HCT116 (cell line): ENCODE data around the gene INPP5D. TPM values are rescaled to one million over a fixed set of nuclear protein-coding genes. Genes with fewer than 3 reads are reported as not detected.

Experiments
- ATAC-seq: fragments of 200-7000 bp; cut with Tn5 transposase; 2 replicates; pipeline ENCODE4 v1.9.1; 2020; ENCODE audit warnings: mild to moderate bottlenecking, moderate library complexity
- BruUV-seq: library from RNA; stranded (reverse); fragments of 400-500 nt; replicated peaks from 2 replicates; lab custom pipeline; 2021; lab: Mats Ljungman, UMichigan
- CTCF ChIA-PET: fragments of 300-600 bp; sonication (Branson Sonifier 250); formaldehyde crosslinking; loops from one replicate; lab custom pipeline; 2021; ENCODE audit warnings: antibody characterized with exemption; lab: Charles Lee
- POLR2A ChIA-PET: fragments of 300-600, 350-600 bp; sonication (Branson Sonifier 250); formaldehyde crosslinking; loops from one replicate; lab custom pipeline; 2021; ENCODE audit warnings: antibody characterized with exemption; lab: Charles Lee
- RAD21 ChIA-PET, 2 experiments: fragments of 300-600 bp; sonication (Branson Sonifier 250); formaldehyde crosslinking; loops; one replicate each; lab custom pipeline; 2023; ENCODE audit warnings: low total read pairs in 2 of 2; ENCODE audit not compliant: uncharacterized antibody in 2 of 2, unreplicated experiment in 2 of 2, low non-redundant PET in 1 of 2; lab: Charles Lee
- DNase-seq: peaks from one replicate; pipeline ENCODE4 v3.0.0-alpha.2; 2010; ENCODE audit warnings: low read depth, low spot score
- H2AFZ ChIP-seq: fragments of 200-600 bp; shearing (Covaris generic), sonication (generic); 2 replicates; pipeline ENCODE4 v1.6.1; 2017; ENCODE audit warnings: low read depth, mixed run types, mixed read lengths, antibody characterized with exemption, low read length; ENCODE audit not compliant: poor library complexity, severe bottlenecking
- H3K27ac ChIP-seq: 2 replicates; pipeline ENCODE4 v1.5.1; 2012; ENCODE audit warnings: low read depth, low read length
- H3K27me3 ChIP-seq: fragments of 200-600 bp; sonication (generic); 2 replicates; pipeline ENCODE4 v1.6.1; 2016; ENCODE audit warnings: mixed run types, low read length, mixed read lengths; ENCODE audit not compliant: insufficient read depth
- H3K36me3 ChIP-seq, 2 experiments: fragments of 200-500 bp in 1 of 2; fragments of 200-600 bp in 1 of 2; sonication (Bioruptor generic) in 1 of 2; sonication (generic) in 1 of 2; 2 replicates each; pipeline versions ENCODE4 v1.5.1 to v1.6.1; 2014 to 2016; ENCODE audit warnings: low read length in 2 of 2, inconsistent platforms in 1 of 2, mixed read lengths in 1 of 2, mixed run types in 1 of 2; ENCODE audit not compliant: insufficient read depth in 2 of 2, control insufficient read depth in 1 of 2
- H3K4me1 ChIP-seq, 2 experiments: fragments of 200-600 bp in 1 of 2; sonication (generic) in 1 of 2; 2 replicates each; pipeline versions ENCODE4 v1.5.1 to v1.6.1; 2012 to 2017; ENCODE audit warnings: low read length in 2 of 2, inconsistent platforms in 1 of 2, mild to moderate bottlenecking in 1 of 2, mixed read lengths in 1 of 2, mixed run types in 1 of 2, moderate library complexity in 1 of 2; ENCODE audit not compliant: insufficient read depth in 2 of 2, control insufficient read depth in 1 of 2
- H3K4me2 ChIP-seq: fragments of 200-600 bp; sonication (generic); 2 replicates; pipeline ENCODE4 v1.6.1; 2017; ENCODE audit warnings: mixed run types, low read length, mixed read lengths
- H3K4me3 ChIP-seq, 2 experiments: fragments of 200-600 bp in 1 of 2; sonication (generic) in 1 of 2; replicated peaks in 1 of 2; 2 replicates each; pipeline ENCODE4 v1.5.1; 2011 to 2016; ENCODE audit warnings: low read length in 2 of 2, control low read depth in 1 of 2, low read depth in 1 of 2, mild to moderate bottlenecking in 1 of 2, mixed read lengths in 1 of 2, mixed run types in 1 of 2
- H3K79me2 ChIP-seq: fragments of 200-600 bp; sonication (generic); 2 replicates; pipeline ENCODE4 v1.6.1; 2017; ENCODE audit warnings: mild to moderate bottlenecking, mixed run types, low read length, moderate library complexity, mixed read lengths; ENCODE audit not compliant: insufficient read depth
- H3K9ac ChIP-seq: fragments of 200-600 bp; sonication (generic); 2 replicates; pipeline ENCODE4 v1.6.1; 2016; ENCODE audit warnings: low read length, mixed read lengths
- H3K9me2 ChIP-seq: fragments of 200-600 bp; sonication (generic), shearing (Covaris generic); 2 replicates; pipeline ENCODE4 v1.6.1; 2017; ENCODE audit warnings: mixed run types, mild to moderate bottlenecking, moderate library complexity; ENCODE audit not compliant: insufficient read depth
- H3K9me3 ChIP-seq, 2 experiments: fragments of 200-500 bp in 1 of 2; fragments of 200-600 bp in 1 of 2; sonication (Bioruptor generic) in 1 of 2; sonication (generic) in 1 of 2; 2 replicates each; pipeline ENCODE4 v1.6.1; 2014 to 2017; ENCODE audit warnings: low read length in 2 of 2, mixed read lengths in 2 of 2, inconsistent platforms in 1 of 2, low read depth in 1 of 2, mild to moderate bottlenecking in 1 of 2, mixed run types in 1 of 2, moderate library complexity in 1 of 2; ENCODE audit not compliant: control insufficient read depth in 1 of 2, insufficient read depth in 1 of 2
- H4K20me1 ChIP-seq: fragments of 200-600 bp; sonication (generic), shearing (Covaris generic); 2 replicates; pipeline ENCODE4 v1.6.1; 2017; ENCODE audit warnings: mixed run types, mild to moderate bottlenecking, moderate library complexity; ENCODE audit not compliant: insufficient read depth
- CBX3 ChIP-seq: IDR thresholded peaks from 2 replicates; pipeline ENCODE4 v1.6.1; 2012; ENCODE audit warnings: low read depth
- CEBPB ChIP-seq: IDR thresholded peaks from 2 replicates; pipeline ENCODE4 v1.6.1; 2012; ENCODE audit warnings: low read depth
- EGR1 ChIP-seq: IDR thresholded peaks from 2 replicates; pipeline ENCODE4 v1.6.1; 2012; ENCODE audit warnings: low read depth
- ELF1 ChIP-seq: IDR thresholded peaks from 2 replicates; pipeline ENCODE4 v1.6.1; 2012; ENCODE audit warnings: low read depth, borderline replicate concordance
- FOSL1 ChIP-seq: IDR thresholded peaks from 2 replicates; pipeline ENCODE4 v1.6.1; 2012; ENCODE audit warnings: low read depth
- JUND ChIP-seq: IDR thresholded peaks from 2 replicates; pipeline ENCODE4 v1.6.1; 2012
- RAD21 ChIP-seq: IDR thresholded peaks from 2 replicates; pipeline ENCODE4 v1.6.1; 2012; ENCODE audit warnings: low read depth, mild to moderate bottlenecking
- SIN3A ChIP-seq: IDR thresholded peaks from 2 replicates; pipeline ENCODE4 v1.6.1; 2012; ENCODE audit warnings: low read depth
- SP1 ChIP-seq: IDR thresholded peaks from 2 replicates; pipeline ENCODE4 v1.6.1; 2012; ENCODE audit warnings: low read depth
- SRF ChIP-seq: IDR thresholded peaks from 2 replicates; pipeline ENCODE4 v1.6.1; 2012; ENCODE audit warnings: low read depth
- TCF7L2 ChIP-seq: IDR thresholded peaks from 2 replicates; pipeline ENCODE4 v1.7.0; 2011; ENCODE audit warnings: borderline replicate concordance, inconsistent platforms; ENCODE audit not compliant: insufficient read depth, insufficient read length; ENCODE audit errors: extremely low read depth
- YY1 ChIP-seq: IDR thresholded peaks from 2 replicates; pipeline ENCODE4 v1.6.1; 2011; ENCODE audit warnings: low read length, low read depth, moderate library complexity, mild to moderate bottlenecking; ENCODE audit not compliant: insufficient replicate concordance; ENCODE audit errors: extremely low read depth
- ZFX ChIP-seq: fragments of 450-650 bp; IDR thresholded peaks from 2 replicates; pipeline ENCODE4 v1.6.1; 2017
- intact Hi-C: fragments of 100-400 bp; cut with micrococcal nuclease; formaldehyde crosslinking; loops from 2 replicates; pipeline ENCODE4 v1.10.0; 2022
- total RNA-seq: library from RNA; stranded (reverse); gene quantifications from one replicate; pipeline ENCODE4 v1.2.1, GENCODE V29; 2021; ENCODE audit not compliant: unreplicated experiment
- TF ChIP-seq, protein P1 (sequence below), 3 experiments: fragments of 200-600 bp in 1 of 3; sonication (generic) in 1 of 3; IDR thresholded peaks in 2 of 3; conservative IDR thresholded peaks in 1 of 3; 2 replicates each; pipeline ENCODE4 v1.5.1; 2012 to 2017; ENCODE audit warnings: low read depth in 2 of 3, low read length in 2 of 3, antibody characterized with exemption in 1 of 3, borderline replicate concordance in 1 of 3, control low read depth in 1 of 3, mild to moderate bottlenecking in 1 of 3, mixed read lengths in 1 of 3, mixed run types in 1 of 3, moderate library complexity in 1 of 3; ENCODE audit not compliant: insufficient read depth in 1 of 3
- TF ChIP-seq, protein P2 (sequence below): IDR thresholded peaks from 2 replicates; pipeline ENCODE4 v1.6.1; 2012
- TF ChIP-seq, protein P3 (sequence below): IDR thresholded peaks from 2 replicates; pipeline ENCODE4 v1.6.1; 2012; ENCODE audit warnings: low read depth
- TF ChIP-seq, protein P4 (sequence below): IDR thresholded peaks from 2 replicates; pipeline ENCODE4 v1.6.1; 2012

INPP5D gene
- total RNA-seq, 1 experiment from 2014 or later, result 1.8 TPM

DNA sequence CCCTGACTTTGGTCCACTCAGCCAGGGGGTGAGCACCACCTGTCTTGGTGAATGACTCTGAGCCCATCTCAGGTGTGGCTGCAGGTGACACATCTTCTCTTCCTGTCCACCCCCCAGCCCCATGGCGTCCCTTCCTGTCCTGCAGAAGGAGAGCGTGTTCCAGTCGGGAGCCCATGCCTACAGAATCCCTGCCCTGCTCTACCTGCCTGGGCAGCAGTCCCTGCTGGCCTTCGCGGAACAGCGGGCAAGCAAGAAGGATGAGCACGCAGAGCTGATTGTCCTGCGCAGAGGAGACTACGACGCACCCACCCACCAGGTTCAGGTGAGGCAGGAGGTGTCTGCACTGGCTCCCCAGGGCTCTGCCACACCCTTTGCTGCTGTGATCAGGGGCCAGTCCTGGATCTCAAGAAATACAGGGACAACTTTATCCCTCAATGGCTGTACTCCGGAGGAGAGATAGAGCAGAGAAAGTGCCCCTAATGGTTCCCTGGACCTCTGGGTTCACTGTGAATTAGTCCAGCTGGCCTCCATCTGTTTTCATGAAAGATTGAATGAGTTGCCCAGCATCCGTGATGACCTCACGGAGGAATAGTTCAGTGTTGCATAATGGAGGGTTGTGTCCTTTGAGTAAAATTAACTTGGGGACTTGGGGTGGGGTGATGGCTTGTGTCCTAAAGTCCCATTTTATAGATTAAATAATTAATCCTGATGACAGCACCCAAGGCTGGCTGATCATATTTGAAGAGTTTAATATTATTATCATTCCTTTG lies 27.4 kb upstream of the INPP5D start, which contains the start of gene NEU2:
Gene NEU2 (plus strand): TSS at position 122 of the 770 bp plus-strand sequence. CDS start 0 bp downstream, at position 122.
- no peak for ATAC-seq
- H3K27ac ChIP-seq, result no peak within 1 kb of the TSS
- peaks cover 3 to 25% of the 10 kb centered on the region in 2 experiments; a peak in 3 of 4 replicates for H3K4me1 ChIP-seq
- BruUV-seq, result no TSS peak
- no peaks in the 10 kb centered on the region for H3K36me3 ChIP-seq
- no peak within 1 kb of the TSS for H2AFZ ChIP-seq
- no peaks in the 10 kb centered on the region for H3K27me3 ChIP-seq
- ChIA-PET CTCF (interaction anchor here (0.7 kb wide), 1 partner anchor 180 kb away, joined by 3 read pairs; no protein-coding TSS in a partner anchor), RAD21 (no interaction called here), POLR2A (no interaction called here)
- intact Hi-C loops, result no loop called here
- H3K4me2 ChIP-seq, result peak within 1 kb of the TSS; percentile 14
- no peak within 1 kb of the TSS for H3K9ac ChIP-seq
- H4K20me1 ChIP-seq, result no peaks in the 10 kb centered on the region
- H3K4me3 ChIP-seq, result no peak within 1 kb of the TSS
- no peaks in the 10 kb centered on the region for H3K79me2 ChIP-seq
- no peaks in the 10 kb centered on the region for H3K9me2 ChIP-seq
- no peak for TF ChIP-seq ELF1
- TF ChIP-seq, protein P1, sequence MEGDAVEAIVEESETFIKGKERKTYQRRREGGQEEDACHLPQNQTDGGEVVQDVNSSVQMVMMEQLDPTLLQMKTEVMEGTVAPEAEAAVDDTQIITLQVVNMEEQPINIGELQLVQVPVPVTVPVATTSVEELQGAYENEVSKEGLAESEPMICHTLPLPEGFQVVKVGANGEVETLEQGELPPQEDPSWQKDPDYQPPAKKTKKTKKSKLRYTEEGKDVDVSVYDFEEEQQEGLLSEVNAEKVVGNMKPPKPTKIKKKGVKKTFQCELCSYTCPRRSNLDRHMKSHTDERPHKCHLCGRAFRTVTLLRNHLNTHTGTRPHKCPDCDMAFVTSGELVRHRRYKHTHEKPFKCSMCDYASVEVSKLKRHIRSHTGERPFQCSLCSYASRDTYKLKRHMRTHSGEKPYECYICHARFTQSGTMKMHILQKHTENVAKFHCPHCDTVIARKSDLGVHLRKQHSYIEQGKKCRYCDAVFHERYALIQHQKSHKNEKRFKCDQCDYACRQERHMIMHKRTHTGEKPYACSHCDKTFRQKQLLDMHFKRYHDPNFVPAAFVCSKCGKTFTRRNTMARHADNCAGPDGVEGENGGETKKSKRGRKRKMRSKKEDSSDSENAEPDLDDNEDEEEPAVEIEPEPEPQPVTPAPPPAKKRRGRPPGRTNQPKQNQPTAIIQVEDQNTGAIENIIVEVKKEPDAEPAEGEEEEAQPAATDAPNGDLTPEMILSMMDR (IDR thresholded peaks at IDR 0.05 in 2 of 3, conservative IDR thresholded peaks at IDR 0.05 in 1 of 3; ENCODE audit: borderline replicate concordance in 1 of 3, insufficient read depth in 1 of 3, low read depth in 2 of 3, low read length in 2 of 3), result no peak
- no peak for TF ChIP-seq SIN3A
- TF ChIP-seq, protein P2, sequence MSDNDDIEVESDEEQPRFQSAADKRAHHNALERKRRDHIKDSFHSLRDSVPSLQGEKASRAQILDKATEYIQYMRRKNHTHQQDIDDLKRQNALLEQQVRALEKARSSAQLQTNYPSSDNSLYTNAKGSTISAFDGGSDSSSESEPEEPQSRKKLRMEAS, result no peak
- no peak for TF ChIP-seq FOSL1
- TF ChIP-seq CBX3, result no peak
- no peak for TF ChIP-seq CEBPB
- TF ChIP-seq, protein P3, sequence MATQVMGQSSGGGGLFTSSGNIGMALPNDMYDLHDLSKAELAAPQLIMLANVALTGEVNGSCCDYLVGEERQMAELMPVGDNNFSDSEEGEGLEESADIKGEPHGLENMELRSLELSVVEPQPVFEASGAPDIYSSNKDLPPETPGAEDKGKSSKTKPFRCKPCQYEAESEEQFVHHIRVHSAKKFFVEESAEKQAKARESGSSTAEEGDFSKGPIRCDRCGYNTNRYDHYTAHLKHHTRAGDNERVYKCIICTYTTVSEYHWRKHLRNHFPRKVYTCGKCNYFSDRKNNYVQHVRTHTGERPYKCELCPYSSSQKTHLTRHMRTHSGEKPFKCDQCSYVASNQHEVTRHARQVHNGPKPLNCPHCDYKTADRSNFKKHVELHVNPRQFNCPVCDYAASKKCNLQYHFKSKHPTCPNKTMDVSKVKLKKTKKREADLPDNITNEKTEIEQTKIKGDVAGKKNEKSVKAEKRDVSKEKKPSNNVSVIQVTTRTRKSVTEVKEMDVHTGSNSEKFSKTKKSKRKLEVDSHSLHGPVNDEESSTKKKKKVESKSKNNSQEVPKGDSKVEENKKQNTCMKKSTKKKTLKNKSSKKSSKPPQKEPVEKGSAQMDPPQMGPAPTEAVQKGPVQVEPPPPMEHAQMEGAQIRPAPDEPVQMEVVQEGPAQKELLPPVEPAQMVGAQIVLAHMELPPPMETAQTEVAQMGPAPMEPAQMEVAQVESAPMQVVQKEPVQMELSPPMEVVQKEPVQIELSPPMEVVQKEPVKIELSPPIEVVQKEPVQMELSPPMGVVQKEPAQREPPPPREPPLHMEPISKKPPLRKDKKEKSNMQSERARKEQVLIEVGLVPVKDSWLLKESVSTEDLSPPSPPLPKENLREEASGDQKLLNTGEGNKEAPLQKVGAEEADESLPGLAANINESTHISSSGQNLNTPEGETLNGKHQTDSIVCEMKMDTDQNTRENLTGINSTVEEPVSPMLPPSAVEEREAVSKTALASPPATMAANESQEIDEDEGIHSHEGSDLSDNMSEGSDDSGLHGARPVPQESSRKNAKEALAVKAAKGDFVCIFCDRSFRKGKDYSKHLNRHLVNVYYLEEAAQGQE, result no peak
- TF ChIP-seq TCF7L2, result no peak
- no peak for TF ChIP-seq ZFX
- no peak for TF ChIP-seq SRF
- no peak for TF ChIP-seq RAD21
- TF ChIP-seq, protein P4, sequence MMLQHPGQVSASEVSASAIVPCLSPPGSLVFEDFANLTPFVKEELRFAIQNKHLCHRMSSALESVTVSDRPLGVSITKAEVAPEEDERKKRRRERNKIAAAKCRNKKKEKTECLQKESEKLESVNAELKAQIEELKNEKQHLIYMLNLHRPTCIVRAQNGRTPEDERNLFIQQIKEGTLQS, result no peak
- no peak for TF ChIP-seq YY1
- TF ChIP-seq EGR1, result no peak
- TF ChIP-seq SP1, result no peak
- no peak for TF ChIP-seq JUND
- H3K9me3 ChIP-seq, result peaks cover 0 to 4% of the 10 kb centered on the region in 2 experiments; a peak in 1 of 4 replicates
- DNase-seq, result no peak
